ENCODE measurements around the gene ABCB9.

DNA sequence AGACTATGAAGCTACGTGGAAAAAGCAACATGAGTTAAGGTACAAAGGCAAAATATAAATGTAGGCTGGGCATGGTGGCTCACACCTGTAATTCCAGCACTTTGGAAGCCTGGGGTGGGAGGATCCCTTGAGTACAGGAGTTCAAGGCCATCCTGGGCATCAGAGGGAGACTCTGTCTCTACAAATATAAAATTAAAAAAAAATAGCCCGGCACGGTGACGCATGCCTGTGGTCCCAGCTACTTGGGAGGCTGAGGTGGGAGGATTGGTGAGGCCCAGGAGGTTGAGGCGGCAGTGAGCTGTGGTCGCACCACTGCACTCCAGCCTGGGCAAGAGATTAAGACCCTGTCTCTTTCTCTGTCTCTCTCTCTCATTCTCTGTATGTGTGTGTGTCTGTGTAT is 66.4 kb downstream of the ABCB9 start:
- TF ChIP-seq GATA2 (IDR thresholded peaks at IDR 0.05; ENCODE audit: low read depth, low read length) (no peak), GATA3 (IDR thresholded peaks at IDR 0.05; ENCODE audit: low read depth, low read length) (no peak)
